Heart left ventricle (tissue), 13 donors: ENCODE data around the gene IFT27.

Experiments
- CTCF ChIP-seq, 12 donors: fragments of 200-600 bp; sonication (generic) in 4 of 12; IDR thresholded peaks; one replicate each; pipeline versions ENCODE4 v1.5.0 to v1.8.0; 2018 to 2022; ENCODE audit warnings: antibody characterized with exemption in 12 of 12, mild to moderate bottlenecking in 5 of 12
- POLR2A ChIP-seq, 2 donors: fragments of 450-650 bp; IDR thresholded peaks; one replicate each; pipeline ENCODE4 v1.6.1; 2017; ENCODE audit warnings: antibody characterized with exemption in 2 of 2, mild to moderate bottlenecking in 2 of 2, moderate library complexity in 2 of 2
- donor health status: ischemic (EF 13 %, LVEDD 7.1; RV severe dilation, severe dysfunction).
- donor health status: DM: no; HTN: yes; CAD: no.
- donor health status: DM: no; HTN: no; CAD: no.
- donor health status: ischemic (EF 25% LVEDD 6.9; RV normal size, moderate dysfunction).
- donor health status: ischemic (EF 25% LVEDD 5.7; RV mildly dilated, moderate dysfunction).
- donor health status: ischemic (EF 35%, LVEDD 5.7; RV mildly dilated, moderate dysfunction).
- donor health status: nonischemic (EF 11% LVEDD 7.7; RV severe dilation, severe dysfunction).
- donor health status: DM: yes; HTN: yes; CAD: no.
- donor health status: PGD.
- donor health status: ischemic (EF 29% LVEDD 5.4; RV normal size, mild dysfunction).
- donor health status: nonischemic (EF 23%, LVEDD 6.1; RV moderate dilation, normal function).

GRCh38 chr22:36744791-36745190 lies 31.1 kb downstream of the IFT27 start:
- TF ChIP-seq POLR2A (IDR thresholded peaks at IDR 0.05): no peak
- TF ChIP-seq CTCF (IDR thresholded peaks at IDR 0.05): no peak
